Stimulated activated CD8-positive, alpha-beta memory T cell treated with anti-CD3 and anti-CD28 coated beads, Interleukin-2, amount 100 ng/mL, for 1 hour (primary cell): ENCODE results near the gene ZEB2.

Experiments used
- DNase-seq, 2 donors: peaks; one replicate each; pipeline ENCODE4 v3.0.0-alpha.2; 2020; ENCODE audit warnings: low read depth in 2 of 2

ZEB2 gene

GRCh38 chr2:144528108-144528507 is 8.2 kb upstream of the ZEB2 start:
- no peak for DNase-seq

- DNase-seq, result no peak
Measured at GRCh38 chr2:144526831-144527230, 6.9 kb upstream of the ZEB2 start.

- no peak for DNase-seq
Measured at GRCh38 chr2:144524118-144525009, 4.4 kb upstream of the ZEB2 start.

GRCh38 chr2:144523596-144524117 is 3.7 kb upstream of the ZEB2 start:
- no peak for DNase-seq

- no peak for DNase-seq
Measured at GRCh38 chr2:144522897-144523595, 3.1 kb upstream of the ZEB2 start.

- DNase-seq, result no peak
Measured at GRCh38 chr2:144522176-144522896, 2.4 kb upstream of the ZEB2 start.

GRCh38 chr2:144521686-144522085 is 1.8 kb upstream of the ZEB2 start:
- DNase-seq, result no peak

- no peak for DNase-seq
Measured at GRCh38 chr2:144520756-144521487, 1.0 kb upstream of the ZEB2 start.

GRCh38 chr2:144519597-144519933 is 354 bp downstream of the ZEB2 start:
- DNase-seq, result no peak

GRCh38 chr2:144518748-144519596 is 947 bp downstream of the ZEB2 start:
- DNase-seq, result no peak

GRCh38 chr2:144517866-144518747 is 1.8 kb downstream of the ZEB2 start:
- DNase-seq, result no peak

- DNase-seq, result no peak
Measured at GRCh38 chr2:144516981-144517865, 2.7 kb downstream of the ZEB2 start.

- no peak for DNase-seq
Measured at GRCh38 chr2:144516411-144516980, 3.4 kb downstream of the ZEB2 start.

GRCh38 chr2:144515696-144516410 is 4.1 kb downstream of the ZEB2 start:
- no peak for DNase-seq

- DNase-seq, result no peak
Measured at GRCh38 chr2:144515099-144515695, 4.7 kb downstream of the ZEB2 start.

- DNase-seq, result no peak
Measured at GRCh38 chr2:144514616-144515091, 5.3 kb downstream of the ZEB2 start.
